GM12892 (cell line): Measurements from ENCODE around the gene MED13L.

ENCODE experiments used
- POLR2A ChIP-seq: IDR thresholded peaks from 2 replicates; pipeline ENCODE4 v1.6.1; 2011; ENCODE audit warnings: low read depth, low read length, control low read depth
- POLR2AphosphoS5 ChIP-seq: IDR thresholded peaks from 2 replicates; pipeline ENCODE4 v1.6.1; 2011; ENCODE audit warnings: low read depth, low read length, control low read depth

- TF ChIP-seq POLR2A, result no peak
- no peak for TF ChIP-seq POLR2AphosphoS5
These were observed 154.9 kb downstream of the MED13L start for GRCh38 chr12:116122628-116123027.
